Measurements from ENCODE around the gene FBXO44.

FBXO44 gene

GRCh38 chr1:11708554-11709350, 54.1 kb downstream of the FBXO44 start:
- Histone ChIP-seq H3K4me1 (ENCODE audit: control insufficient read depth, insufficient read depth, low read length) (peaks cover 17% of the 10 kb centered on the region; the same call in 1 of the 2 replicates), H3K27ac (ENCODE audit: low read length) (no peak overlapping the region), H3K27me3 (ENCODE audit: control insufficient read depth, insufficient read depth, low read length) (no peaks in the 10 kb centered on the region), H3K36me3 (ENCODE audit: control insufficient read depth, insufficient read depth, low read length) (0 out of 2 replicates have a peak, but pooled peaks cover 6% of the 10 kb centered on the region), H3K9me3 (ENCODE audit: control insufficient read depth, insufficient read depth, low read length) (no peaks in the 10 kb centered on the region), H3K4me3 (ENCODE audit: low read length) (no peak overlapping the region)
- no peak for DNase-seq (ENCODE audit: low read depth, low spot score)
- no CpG with 5 or more reads among the region's 11 CpGs for WGBS (ENCODE audit: insufficient coverage, insufficient read length)

GRCh38 chr1:11711490-11711889, 56.8 kb downstream of the FBXO44 start:
- H3K27me3 ChIP-seq (ENCODE audit: control insufficient read depth, insufficient read depth, low read length): no peaks in the 10 kb centered on the region

GRCh38 chr1:11712285-11712684, 57.6 kb downstream of the FBXO44 start:
- no peak for DNase-seq (ENCODE audit: low read depth, low spot score)
- Histone ChIP-seq H3K4me1 (ENCODE audit: control insufficient read depth, insufficient read depth, low read length) (peaks cover 4% of the 10 kb centered on the region; the same call in 1 of the 2 replicates), H3K9me3 (ENCODE audit: control insufficient read depth, insufficient read depth, low read length) (no peaks in the 10 kb centered on the region), H3K36me3 (ENCODE audit: control insufficient read depth, insufficient read depth, low read length) (0 out of 2 replicates have a peak, but pooled peaks cover 6% of the 10 kb centered on the region), H3K27ac (ENCODE audit: low read length) (no peak overlapping the region), H3K4me3 (ENCODE audit: low read length) (no peak overlapping the region), H3K27me3 (ENCODE audit: control insufficient read depth, insufficient read depth, low read length) (no peaks in the 10 kb centered on the region)
- WGBS (ENCODE audit: insufficient coverage, insufficient read length): no CpG with 5 or more reads among the region's 8 CpGs

More at GRCh38 chr1:11711490-11711889, 56.8 kb downstream of the FBXO44 start:
- Histone ChIP-seq H3K27ac (ENCODE audit: low read length) (no peak overlapping the region), H3K4me1 (ENCODE audit: control insufficient read depth, insufficient read depth, low read length) (peaks cover 4% of the 10 kb centered on the region; the same call in 1 of the 2 replicates), H3K9me3 (ENCODE audit: control insufficient read depth, insufficient read depth, low read length) (no peaks in the 10 kb centered on the region), H3K36me3 (ENCODE audit: control insufficient read depth, insufficient read depth, low read length) (0 out of 2 replicates have a peak, but pooled peaks cover 6% of the 10 kb centered on the region), H3K4me3 (ENCODE audit: low read length) (no peak overlapping the region)
- no CpG with 5 or more reads among the region's 5 CpGs for WGBS (ENCODE audit: insufficient coverage, insufficient read length)
- DNase-seq (ENCODE audit: low read depth, low spot score): no peak
